Neural progenitor cell (in vitro differentiated cells): ENCODE data around the gene CRIP3. TPM values are rescaled to one million over a fixed set of nuclear protein-coding genes. Genes with fewer than 3 reads are reported as not detected.
A peak's percentile ranks its signal among the peaks of the same experiment; 100 is the strongest.

Experiments used
- DNase-seq: peaks from one replicate; pipeline ENCODE4 v3.0.0-alpha.2; 2016; ENCODE audit warnings: low spot score
- H2AFZ ChIP-seq: fragments of 200-600 bp; sonication (generic); replicated peaks from 2 replicates; pipeline ENCODE4 v1.6.1; 2016; ENCODE audit warnings: antibody characterized with exemption
- H3F3A ChIP-seq: fragments of 200-600 bp; sonication (generic); 2 replicates; pipeline ENCODE4 v1.6.1; 2016; ENCODE audit warnings: antibody characterized with exemption, low read depth
- H3K27ac ChIP-seq: fragments of 200-600 bp; sonication (generic); 2 replicates; pipeline ENCODE4 v1.5.1; 2016; ENCODE audit warnings: mild to moderate bottlenecking
- H3K27me3 ChIP-seq: fragments of 200-600 bp; sonication (generic); 2 replicates; pipeline ENCODE4 v1.6.1; 2016; ENCODE audit warnings: mild to moderate bottlenecking, moderate library complexity
- H3K36me3 ChIP-seq: fragments of 200-600 bp; sonication (generic); 2 replicates; pipeline ENCODE4 v1.5.1; 2016
- H3K4me1 ChIP-seq: fragments of 200-600 bp; sonication (generic); 2 replicates; pipeline ENCODE4 v1.6.1; 2016; ENCODE audit warnings: mixed run types
- H3K4me2 ChIP-seq: fragments of 200-600 bp; sonication (generic); 2 replicates; pipeline ENCODE4 v1.6.1; 2016
- H3K4me3 ChIP-seq: fragments of 200-600 bp; sonication (generic); 2 replicates; pipeline ENCODE4 v1.5.1; 2016
- H3K79me2 ChIP-seq: fragments of 200-600 bp; sonication (generic); 2 replicates; pipeline ENCODE4 v1.6.1; 2016; ENCODE audit warnings: low read depth
- H3K9ac ChIP-seq: fragments of 200-600 bp; sonication (generic); 2 replicates; pipeline ENCODE4 v1.6.1; 2016
- H3K9me3 ChIP-seq: fragments of 200-600 bp; sonication (generic); 2 replicates; pipeline ENCODE4 v1.5.1; 2016; ENCODE audit warnings: low read depth
- H4K20me1 ChIP-seq: fragments of 200-600 bp; sonication (generic); 2 replicates; pipeline ENCODE4 v1.6.1; 2016; ENCODE audit warnings: low read depth
- H3K27ac Mint-ChIP-seq: 3 replicates; pipeline ENCODE4 v1.8.0; 2021; ENCODE audit warnings: mixed read lengths
- H3K27me3 Mint-ChIP-seq: 2 replicates; pipeline ENCODE4 v1.8.0; 2022; ENCODE audit warnings: low read depth, mild to moderate bottlenecking, inconsistent platforms, moderate library complexity, mixed read lengths; ENCODE audit not compliant: insufficient read depth
- H3K36me3 Mint-ChIP-seq: 3 replicates; pipeline ENCODE4 v1.8.0; 2021; ENCODE audit warnings: mixed read lengths
- H3K4me1 Mint-ChIP-seq: 3 replicates; pipeline ENCODE4 v1.8.0; 2021; ENCODE audit warnings: mixed read lengths
- H3K4me3 Mint-ChIP-seq: 3 replicates; pipeline ENCODE4 v1.8.0; 2021; ENCODE audit warnings: mild to moderate bottlenecking, moderate library complexity, mixed read lengths
- H3K9me3 Mint-ChIP-seq: 3 replicates; pipeline ENCODE4 v1.8.0; 2020; ENCODE audit warnings: mixed read lengths
- CTCF ChIP-seq: fragments of 200-600 bp; sonication (generic); IDR thresholded peaks from 2 replicates; pipeline ENCODE4 v1.5.1; 2017; ENCODE audit warnings: antibody characterized with exemption, mild to moderate bottlenecking
- EZH2 ChIP-seq: fragments of 200-600 bp; sonication (generic); IDR thresholded peaks from 2 replicates; pipeline ENCODE4 v1.6.1; 2017; ENCODE audit warnings: antibody characterized with exemption, mild to moderate bottlenecking, moderate library complexity
- EZH2phosphoT487 ChIP-seq: fragments of 200-600 bp; sonication (generic); IDR thresholded peaks from 2 replicates; pipeline ENCODE4 v1.6.1; 2017; ENCODE audit warnings: antibody characterized with exemption
- total RNA-seq: library from RNA; depleted of rRNA; stranded (reverse); fragments of >200 nt; gene quantifications from 2 replicates; pipeline ENCODE4 v1.2.3, GENCODE V29; 2015; ENCODE audit warnings: low replicate concordance

Gene CRIP3
- total RNA-seq, 1 donor from 2014 or later, result 21.3 TPM

GRCh38 chr6:43271944-43272343, 36.7 kb downstream of the CRIP3 start:
- H3F3A ChIP-seq, result peaks cover 27% of the 10 kb centered on the region
- no peaks in the 10 kb centered on the region for H4K20me1 ChIP-seq
- Mint-ChIP-seq H3K4me3 (no peak overlapping the region), H3K27me3 (peaks cover 41% of the 10 kb centered on the region), H3K4me1 (peaks cover 49% of the 10 kb centered on the region), H3K36me3 (peaks cover 2% of the 10 kb centered on the region), H3K9me3 (no peaks in the 10 kb centered on the region), H3K27ac (no peak overlapping the region)
- no peak overlapping the region for H3K27ac ChIP-seq
- no peaks in the 10 kb centered on the region for H3K79me2 ChIP-seq
- H3K4me1 ChIP-seq, result peaks cover 37% of the 10 kb centered on the region
- TF ChIP-seq CTCF (no peak), EZH2phosphoT487 (no peak), EZH2 (no peak)
- H3K9ac ChIP-seq, result no peak overlapping the region
- peaks cover 70% of the 10 kb centered on the region for H3K27me3 ChIP-seq
- no peak overlapping the region for H3K4me2 ChIP-seq
- no peak overlapping the region for H2AFZ ChIP-seq
- DNase-seq, result no peak
- no peaks in the 10 kb centered on the region for H3K36me3 ChIP-seq
- no peaks in the 10 kb centered on the region for H3K9me3 ChIP-seq
- no peak overlapping the region for H3K4me3 ChIP-seq

GRCh38 chr6:43271103-43271815, 37.4 kb downstream of the CRIP3 start:
- H3K9me3 ChIP-seq, result no peaks in the 10 kb centered on the region
- Mint-ChIP-seq H3K4me1 (peaks cover 47% of the 10 kb centered on the region), H3K27ac (no peak overlapping the region), H3K27me3 (peaks cover 45% of the 10 kb centered on the region), H3K4me3 (peak overlapping the region; percentile 50), H3K36me3 (peaks cover 2% of the 10 kb centered on the region), H3K9me3 (no peaks in the 10 kb centered on the region)
- no peaks in the 10 kb centered on the region for H3K36me3 ChIP-seq
- no peak overlapping the region for H2AFZ ChIP-seq
- H4K20me1 ChIP-seq, result no peaks in the 10 kb centered on the region
- H3K4me3 ChIP-seq, result no peak overlapping the region
- no peak for DNase-seq
- no peak overlapping the region for H3K27ac ChIP-seq
- peaks cover 22% of the 10 kb centered on the region for H3F3A ChIP-seq
- H3K9ac ChIP-seq, result no peak overlapping the region
- peaks cover 69% of the 10 kb centered on the region for H3K27me3 ChIP-seq
- TF ChIP-seq EZH2phosphoT487 (no peak), CTCF (no peak), EZH2 (no peak)
- H3K4me1 ChIP-seq, result peaks cover 31% of the 10 kb centered on the region
- no peak overlapping the region for H3K4me2 ChIP-seq
- no peaks in the 10 kb centered on the region for H3K79me2 ChIP-seq

GRCh38 chr6:43269273-43270007, 39.2 kb downstream of the CRIP3 start:
- Histone ChIP-seq H2AFZ (peak overlapping the region; percentile 57), H3K4me3 (peak overlapping the region; percentile 22), H3K4me1 (peaks cover 17% of the 10 kb centered on the region), H3K4me2 (peak overlapping the region; percentile 71), H3K9ac (no peak overlapping the region), H3F3A (peaks cover 10% of the 10 kb centered on the region), H3K27me3 (peaks cover 51% of the 10 kb centered on the region), H3K36me3 (no peaks in the 10 kb centered on the region), H3K9me3 (no peaks in the 10 kb centered on the region), H4K20me1 (no peaks in the 10 kb centered on the region), H3K27ac (no peak overlapping the region), H3K79me2 (no peaks in the 10 kb centered on the region)
- no peak overlapping the region for H3K4me3 Mint-ChIP-seq
- peaks cover 43% of the 10 kb centered on the region for H3K4me1 Mint-ChIP-seq
- H3K27ac Mint-ChIP-seq, result no peak overlapping the region
- peaks cover 2% of the 10 kb centered on the region for H3K36me3 Mint-ChIP-seq
- peak; percentile 48 for DNase-seq
- no peaks in the 10 kb centered on the region for H3K9me3 Mint-ChIP-seq
- no peak for TF ChIP-seq EZH2phosphoT487
- TF ChIP-seq CTCF, result no peak
- no peak for TF ChIP-seq EZH2
- peaks cover 35% of the 10 kb centered on the region for H3K27me3 Mint-ChIP-seq
